ENCODE measurements around the gene DHX8.
"Not testable (repeated sequence)": the region's sequence is repeated elsewhere in the genome, so short reads cannot be mapped to it uniquely, and the experiment has no call there.

DHX8 gene

DNA sequence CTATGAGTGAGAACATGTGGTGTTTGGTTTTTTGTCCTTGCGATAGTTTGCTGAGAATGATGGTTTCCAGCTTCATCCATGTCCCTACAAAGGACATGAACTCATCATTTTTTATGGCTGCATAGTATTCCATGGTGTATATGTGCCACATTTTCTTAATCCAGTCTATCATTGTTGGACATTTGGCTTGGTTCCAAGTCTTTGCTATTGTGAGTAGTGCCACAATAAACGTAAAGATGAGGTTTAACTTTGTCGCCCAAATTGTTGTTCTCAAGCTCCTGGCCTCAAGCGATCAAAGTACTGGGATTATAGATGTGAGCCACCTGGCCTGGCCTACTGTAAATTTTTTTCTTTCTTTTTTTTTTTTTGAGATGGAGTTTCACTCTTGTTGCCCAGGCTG is 21.2 kb upstream of the DHX8 start:
- not testable (repeated sequence) for DNase-seq (ENCODE audit: low read depth)

DNA sequence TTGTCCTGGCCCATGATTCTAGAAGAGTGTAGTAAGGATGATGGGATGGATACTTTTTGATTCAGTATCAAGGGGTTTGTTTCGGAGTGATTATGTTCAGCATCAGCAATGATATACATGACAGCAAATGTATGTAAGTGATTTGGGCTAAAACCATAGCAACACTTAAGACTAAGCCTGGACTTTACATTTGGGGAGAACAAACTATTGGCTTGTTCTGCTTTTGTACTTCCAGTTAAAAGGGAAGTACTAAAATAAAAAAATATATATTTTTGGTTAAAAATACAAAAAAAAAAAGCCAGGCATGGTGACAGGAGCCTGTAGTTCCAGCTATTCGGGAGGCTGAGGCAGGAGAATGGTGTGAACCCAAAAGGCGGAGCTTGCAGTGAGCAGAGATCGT is 20.5 kb upstream of the DHX8 start:
- no peak for DNase-seq (ENCODE audit: low read depth)

DNA sequence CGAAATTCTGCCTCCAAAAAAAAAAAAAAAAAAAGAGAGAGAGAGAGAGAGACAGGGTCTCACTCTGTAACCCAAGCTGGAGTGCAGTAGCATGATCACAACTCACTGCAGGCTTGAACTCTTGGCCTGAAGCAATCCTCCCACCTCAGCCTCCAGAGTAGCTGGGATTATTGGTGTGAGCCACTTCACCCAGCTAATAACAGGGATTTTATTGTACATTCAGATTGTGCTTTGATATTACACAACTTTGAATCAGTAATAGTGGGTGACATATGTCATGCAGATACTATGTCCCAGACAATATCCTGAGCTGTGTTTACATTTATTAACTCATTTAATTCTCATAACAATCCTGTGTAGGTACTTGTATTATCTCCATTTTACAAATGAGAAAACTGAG is 19.7 kb upstream of the DHX8 start:
- no peak for DNase-seq (ENCODE audit: low read depth)

DNA sequence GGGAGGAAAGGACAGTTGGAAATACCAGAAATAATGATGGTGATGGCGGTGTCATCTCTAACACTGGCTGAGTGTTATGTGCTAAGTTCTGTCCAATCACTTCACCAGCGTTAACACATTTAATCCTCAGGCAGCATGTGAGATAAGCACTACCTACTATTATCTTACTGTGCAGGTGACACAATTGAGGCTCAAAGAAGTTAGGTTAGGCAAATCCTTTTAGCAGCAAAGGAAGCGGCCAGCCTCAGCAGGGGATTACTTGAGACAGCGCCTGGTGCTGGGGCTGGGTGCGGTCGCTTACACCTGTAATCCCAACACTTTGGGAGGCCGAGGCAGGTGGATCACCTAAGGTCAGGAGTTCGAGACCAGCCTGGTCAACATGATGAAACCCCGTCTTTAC is 18.7 kb upstream of the DHX8 start:
- no peak for DNase-seq (ENCODE audit: low read depth)

DNA sequence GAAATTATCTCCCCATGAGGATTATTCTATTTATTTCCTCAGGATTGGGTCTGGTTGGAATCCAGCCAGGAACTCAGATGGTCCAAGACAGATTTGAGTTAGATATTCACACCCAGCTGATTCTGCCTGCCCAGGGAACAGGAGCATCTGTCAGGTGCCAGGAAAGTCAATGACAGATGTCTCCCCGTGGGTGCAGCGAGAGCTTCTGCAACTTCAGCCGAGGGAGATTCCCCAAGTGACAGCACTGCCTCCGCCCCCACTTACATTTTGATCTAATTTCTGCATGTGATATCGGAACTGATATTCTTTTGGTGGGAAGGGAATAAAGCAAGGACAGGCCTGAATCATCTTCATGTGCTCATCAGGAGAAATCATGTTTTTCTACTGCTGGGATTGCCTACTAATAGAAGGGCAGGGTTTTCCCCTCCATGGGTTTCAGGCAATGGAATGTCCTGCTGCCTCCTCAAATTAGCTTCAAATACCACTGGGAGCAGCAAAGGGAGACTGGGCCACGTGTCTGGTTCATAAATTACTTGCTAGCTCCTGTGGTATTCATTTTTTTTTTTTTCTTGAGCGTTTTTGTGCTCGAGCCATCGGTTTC is 15.7 kb upstream of the DHX8 start:
- DNase-seq (ENCODE audit: low read depth): peak; percentile 29

DNA sequence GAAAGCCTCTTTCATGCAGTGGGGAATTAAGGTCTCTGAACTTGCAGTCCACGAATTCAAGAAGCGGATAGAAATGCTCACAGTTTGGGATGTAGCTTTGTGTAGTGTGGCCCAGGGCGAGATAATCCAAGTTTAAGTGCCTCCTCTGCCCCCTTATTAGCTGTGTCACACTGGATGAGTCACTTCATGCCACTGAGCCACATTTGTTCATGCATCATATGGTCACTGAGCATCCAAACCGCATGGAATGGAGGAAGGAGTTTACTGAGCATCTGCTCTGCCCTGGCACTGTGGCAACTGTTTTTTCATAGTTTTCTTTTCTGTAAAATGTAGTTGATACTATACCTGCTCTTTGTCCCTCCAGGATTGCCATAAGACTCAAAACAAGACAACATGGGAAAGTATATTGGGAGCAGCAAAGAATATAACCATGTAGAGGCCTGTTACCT is 15.1 kb upstream of the DHX8 start:
- peak; percentile 65 for DNase-seq (ENCODE audit: low read depth)

GRCh38 chr17:43469145-43469544 is 14.6 kb upstream of the DHX8 start:
- DNase-seq (ENCODE audit: low read depth): no peak

DNA sequence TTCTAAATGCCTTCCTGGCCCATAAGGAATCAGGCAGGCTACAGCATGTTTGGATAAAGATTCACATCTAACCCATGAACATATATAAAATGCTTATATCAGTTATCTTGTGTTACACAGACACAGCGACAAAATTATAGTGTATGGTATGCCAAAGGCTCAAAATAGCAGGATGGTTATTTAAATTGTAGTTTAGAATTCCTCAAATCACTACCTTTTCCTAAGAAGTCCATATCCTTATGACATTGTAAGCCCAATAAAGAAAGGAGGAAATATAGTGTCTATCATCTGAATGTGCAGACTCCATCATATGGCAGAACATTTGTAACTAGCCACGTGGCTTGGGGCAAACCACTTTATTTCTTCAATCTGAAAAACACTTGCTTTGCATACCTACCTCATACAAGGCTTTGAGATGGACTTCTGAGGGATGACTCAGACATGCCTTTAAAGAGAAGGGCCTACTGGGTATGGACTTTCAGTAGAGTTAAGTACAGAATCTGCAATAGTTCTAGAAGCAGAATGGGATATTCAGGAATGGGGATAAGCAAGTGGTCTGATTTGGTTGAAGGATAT is 12.1 kb upstream of the DHX8 start:
- DNase-seq (ENCODE audit: low read depth): no peak

DNA sequence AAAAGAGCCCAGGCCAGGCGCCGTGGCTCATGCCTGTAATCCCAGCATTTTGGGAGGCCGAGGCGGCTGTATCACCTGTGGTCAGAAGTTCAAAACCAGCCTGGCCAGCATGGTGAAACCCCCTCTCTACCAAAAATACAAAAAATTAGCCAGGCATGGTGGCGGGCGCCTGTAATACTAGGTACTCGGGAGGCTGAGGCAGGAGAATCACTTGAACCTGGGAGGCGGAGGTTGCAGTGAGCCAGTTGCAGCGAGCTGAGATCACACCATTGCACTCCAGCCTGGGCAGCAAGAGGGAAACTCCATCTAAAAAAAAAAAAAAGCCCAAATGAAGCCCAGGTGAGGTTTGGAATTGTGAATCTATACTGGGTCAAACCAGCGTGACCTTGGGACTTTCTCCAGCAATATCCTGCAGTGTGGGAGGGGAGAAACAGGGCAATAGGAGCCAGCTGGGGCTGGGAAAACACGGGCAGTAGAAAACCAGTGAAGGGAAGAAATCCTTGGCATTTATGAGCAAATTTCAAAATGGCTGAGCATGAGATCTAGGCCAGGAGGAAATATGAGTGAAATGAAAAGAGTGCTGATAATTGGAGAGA is 8.2 kb upstream of the DHX8 start:
- no peak for DNase-seq (ENCODE audit: low read depth)

- DNase-seq (ENCODE audit: low read depth): not testable (repeated sequence)
Observed at GRCh38 chr17:43476306-43476705, 7.5 kb upstream of the DHX8 start.

DNA sequence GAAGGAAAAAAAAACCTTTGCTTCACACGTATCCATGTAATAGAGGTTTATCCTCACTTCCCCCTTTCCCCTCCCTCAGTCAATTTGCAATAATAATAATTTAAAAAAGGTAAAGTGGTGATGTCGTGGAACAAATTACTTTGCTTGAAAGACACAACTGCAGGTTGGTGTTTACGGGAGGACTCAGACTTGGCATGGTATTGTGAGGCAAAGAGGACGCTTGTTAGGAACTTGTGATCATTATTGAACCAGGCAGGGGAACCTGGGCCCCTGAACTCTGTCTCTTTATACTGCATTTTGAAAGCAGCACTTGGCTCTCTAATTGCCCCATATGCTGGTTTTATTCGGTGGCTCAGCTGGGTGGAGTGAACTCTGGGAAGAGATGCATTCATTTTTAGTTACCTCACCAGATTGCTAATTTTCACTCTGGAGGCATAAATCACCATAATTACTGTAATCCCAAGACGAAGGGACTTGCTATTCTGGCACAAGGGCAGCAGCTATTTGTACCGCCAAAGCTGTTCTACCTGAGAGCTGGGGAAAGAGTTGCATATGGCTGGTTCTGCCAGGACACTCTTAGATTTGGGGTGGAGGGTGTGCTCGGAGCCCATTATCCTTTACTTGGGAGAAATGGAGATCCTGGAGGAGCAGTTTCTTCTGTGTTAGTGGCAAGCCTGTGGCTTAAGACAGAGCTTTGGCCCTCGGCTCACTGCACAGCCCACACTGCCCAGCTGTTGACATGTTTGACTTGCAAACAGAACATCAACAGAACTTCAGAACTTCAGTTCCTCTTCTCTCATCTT is 5.7 kb upstream of the DHX8 start:
- no peak for DNase-seq (ENCODE audit: low read depth)

DNA sequence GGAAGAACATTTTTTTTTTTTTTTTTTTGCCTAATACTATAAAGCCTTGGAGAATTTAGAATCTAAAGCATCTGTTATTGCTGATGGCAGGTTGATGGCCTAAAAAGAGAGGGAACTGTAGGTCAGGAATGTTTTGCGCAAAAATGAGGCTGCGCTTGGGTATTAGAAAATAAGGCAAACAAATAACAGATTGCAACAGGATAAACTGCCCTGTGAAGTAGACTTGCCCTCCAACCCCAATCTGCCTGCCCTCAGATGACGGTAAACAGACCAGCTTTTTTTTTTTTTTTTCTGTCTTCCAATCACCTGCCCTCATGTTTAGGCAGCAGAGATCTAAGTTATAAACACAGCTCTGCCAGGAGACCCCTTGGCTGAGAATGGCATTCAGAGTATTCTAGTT is 3.8 kb upstream of the DHX8 start:
- no peak for DNase-seq (ENCODE audit: low read depth)

DNA sequence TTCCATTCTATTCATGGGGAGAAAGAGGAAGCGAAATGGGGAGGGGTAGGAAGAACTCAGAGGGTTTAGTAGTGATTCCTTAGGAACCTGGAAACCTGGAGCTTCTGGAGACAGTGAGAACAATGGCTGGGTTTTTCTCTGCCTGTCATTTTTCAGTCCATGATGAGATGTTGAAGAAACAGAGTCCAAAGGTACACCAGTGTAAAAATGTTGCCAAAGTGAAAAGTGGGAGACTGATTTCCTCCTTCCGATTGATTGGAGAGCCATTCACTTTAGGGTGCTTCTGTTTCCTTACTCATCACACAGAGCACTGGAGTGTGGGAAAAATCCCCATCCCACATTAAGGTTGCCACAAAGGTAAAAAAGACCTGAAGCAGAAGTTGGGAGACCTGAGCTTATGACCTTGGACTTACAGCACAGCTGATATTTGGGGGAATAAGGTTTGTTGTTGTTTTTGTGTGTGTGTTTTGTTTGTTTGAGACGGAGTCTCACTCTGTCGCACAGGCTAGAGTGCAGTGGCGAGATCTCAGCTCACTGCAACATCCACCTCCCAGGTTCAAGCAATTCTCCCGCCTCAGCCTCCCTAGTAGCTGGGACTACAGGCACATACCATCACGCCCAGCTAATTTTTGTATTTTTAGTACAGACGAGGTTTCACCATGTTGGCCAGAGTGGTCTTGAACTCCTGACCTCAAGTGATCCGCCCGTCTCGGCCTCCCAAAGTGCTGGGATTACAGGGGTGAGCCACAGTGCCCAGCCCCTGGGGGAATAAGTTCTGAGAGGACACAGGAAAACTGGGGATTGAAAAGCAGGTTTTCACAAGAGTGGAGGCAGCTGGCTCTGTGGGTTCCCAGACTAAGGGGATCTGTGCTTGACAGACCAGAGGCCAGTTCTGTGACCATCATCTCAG is 1.4 kb upstream of the DHX8 start:
- no peak for DNase-seq (ENCODE audit: low read depth)

DNA sequence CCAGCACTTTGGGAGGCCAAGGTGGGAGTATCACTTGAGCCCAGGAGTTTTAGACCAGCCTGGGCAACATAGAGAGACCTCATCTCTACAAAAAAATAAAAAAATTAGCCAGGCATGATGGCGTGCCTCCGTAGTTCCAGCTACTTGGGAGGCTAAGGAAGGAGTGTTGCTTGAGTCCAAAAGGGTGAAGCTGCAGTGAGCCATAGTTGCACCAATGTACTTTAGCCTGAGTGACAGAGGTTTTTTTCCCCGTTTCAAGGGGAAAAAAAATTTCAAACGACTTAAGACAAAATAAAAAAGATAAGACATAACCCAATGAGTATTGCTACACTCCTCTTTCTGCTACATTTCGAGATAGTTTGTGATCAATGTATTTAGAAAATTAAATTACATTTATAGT is 6.8 kb downstream of the DHX8 start:
- DNase-seq (ENCODE audit: low read depth): no peak

- DNase-seq (ENCODE audit: low read depth): not testable (repeated sequence)
Observed at GRCh38 chr17:43509440-43509839, 25.7 kb downstream of the DHX8 start.

DNA sequence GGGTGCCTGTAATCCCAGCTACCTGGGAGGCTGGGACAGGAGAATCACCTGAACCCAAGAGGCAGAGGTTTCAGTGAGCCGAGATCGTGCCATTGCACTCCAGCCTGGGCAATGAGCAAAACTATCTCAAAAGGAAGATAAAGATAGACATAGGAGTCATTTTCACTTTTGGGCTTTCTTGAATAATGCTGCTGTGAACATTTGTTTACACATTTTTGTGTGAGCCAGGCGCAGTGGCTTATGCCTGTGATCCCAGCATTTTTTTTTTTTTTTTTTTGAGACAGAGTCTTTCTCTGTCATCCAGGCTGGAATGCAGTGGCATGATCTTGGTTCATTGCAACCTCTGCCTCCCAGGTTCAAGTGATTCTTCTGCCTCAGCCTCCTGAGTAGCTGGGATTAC is 27.4 kb downstream of the DHX8 start:
- not testable (repeated sequence) for DNase-seq (ENCODE audit: low read depth)

DNA sequence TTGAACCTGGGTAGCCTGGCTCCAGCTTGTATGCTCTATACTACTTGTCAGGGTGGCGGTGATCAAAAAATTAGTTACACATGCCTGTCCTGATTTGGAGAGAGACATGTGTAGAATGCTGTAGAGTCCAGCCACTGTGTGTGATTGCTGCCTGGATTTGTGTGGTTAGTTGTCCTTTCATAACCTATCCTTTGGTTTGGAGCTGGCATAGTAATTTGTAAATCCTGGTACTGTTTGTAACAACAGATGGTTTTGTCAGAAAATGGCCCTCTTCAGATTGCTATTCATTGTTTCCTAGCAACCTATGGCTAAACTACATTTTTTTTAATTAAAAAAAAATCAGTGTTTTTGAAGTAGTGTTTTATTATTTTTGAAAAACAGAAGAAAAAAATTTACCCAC is 31.9 kb downstream of the DHX8 start:
- DNase-seq (ENCODE audit: low read depth): no peak

DNA sequence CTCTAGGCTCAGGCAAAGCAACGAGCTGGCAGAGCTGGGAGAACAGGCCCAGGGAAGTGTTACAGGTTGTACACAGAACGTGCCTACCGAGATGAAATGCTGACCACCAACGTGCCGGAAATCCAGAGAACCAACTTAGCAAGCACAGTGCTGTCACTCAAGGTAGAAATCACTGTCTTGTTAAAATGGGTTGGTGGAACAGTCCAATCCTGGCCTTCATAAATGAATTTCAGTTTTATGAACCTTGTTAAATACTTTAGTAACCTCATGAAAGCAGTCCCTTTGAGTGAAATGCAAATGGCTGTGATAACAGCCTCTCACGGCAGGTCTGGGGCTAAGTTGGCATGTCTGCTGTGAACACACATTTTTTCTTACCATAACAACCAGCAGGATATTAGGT is 33.4 kb downstream of the DHX8 start:
- no peak for DNase-seq (ENCODE audit: low read depth)

- DNase-seq (ENCODE audit: low read depth): no peak
Observed at GRCh38 chr17:43517615-43518386, 34.0 kb downstream of the DHX8 start.

- DNase-seq (ENCODE audit: low read depth): no peak
Observed at GRCh38 chr17:43521389-43521788, 37.6 kb downstream of the DHX8 start.

DNA sequence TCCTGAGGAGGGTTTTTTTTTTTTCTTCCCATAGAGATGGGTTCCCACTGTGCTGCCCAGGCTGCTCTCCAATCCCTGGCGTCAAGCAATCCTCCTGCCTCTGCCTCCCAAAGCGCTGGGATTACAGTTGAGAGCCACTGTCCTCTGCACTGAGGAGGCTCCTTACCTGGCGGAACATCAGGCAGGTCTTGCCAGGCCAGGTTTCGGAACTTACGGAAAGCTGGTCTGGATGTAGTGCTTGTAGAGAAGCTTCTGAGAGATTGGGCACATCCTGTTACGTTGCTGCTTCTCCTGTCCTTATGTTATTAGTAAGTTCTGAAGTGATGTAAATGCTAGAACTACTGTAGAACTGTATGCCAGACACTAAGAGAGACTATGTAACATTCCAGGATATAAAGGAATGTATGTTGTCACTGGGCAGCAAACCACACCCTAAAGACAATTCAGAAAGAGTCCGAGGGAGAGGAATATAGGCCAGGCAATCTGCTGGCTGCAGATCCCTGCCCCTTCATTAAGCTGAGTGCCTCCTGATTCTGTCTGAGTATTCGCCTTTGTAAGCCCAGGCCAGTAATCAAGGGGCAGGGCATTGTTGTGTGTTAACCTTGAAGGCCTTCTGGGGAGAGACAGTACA is 41.3 kb downstream of the DHX8 start:
- DNase-seq (ENCODE audit: low read depth): no peak

Measured in HS-27A (cell line).